ENCODE results near the gene ARHGAP45.
A peak's percentile ranks its signal among the peaks of the same experiment; 100 is the strongest.

The ARHGAP45 gene

DNA sequence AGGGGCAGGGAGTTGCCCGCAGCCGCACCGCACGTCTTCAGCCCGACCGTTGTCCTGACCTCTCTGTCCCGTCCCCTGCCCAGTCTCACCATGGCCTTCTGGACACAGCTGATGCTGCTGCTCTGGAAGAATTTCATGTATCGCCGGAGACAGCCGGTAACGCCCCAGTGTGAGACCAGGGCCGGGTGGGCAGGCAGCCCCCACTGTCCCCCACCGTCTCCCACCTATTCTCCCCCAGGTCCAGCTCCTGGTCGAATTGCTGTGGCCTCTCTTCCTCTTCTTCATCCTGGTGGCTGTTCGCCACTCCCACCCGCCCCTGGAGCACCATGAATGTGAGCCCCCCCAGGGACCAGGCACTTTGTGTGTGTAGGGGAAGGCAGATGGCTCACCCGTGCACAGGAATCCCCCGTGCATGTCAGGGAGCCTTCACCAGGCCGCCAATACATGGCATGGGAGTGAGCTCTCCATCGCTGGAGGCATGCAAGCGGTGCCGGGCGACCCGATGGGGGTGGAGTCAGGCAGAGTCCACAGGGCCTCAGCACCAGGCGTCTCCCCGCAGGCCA lies 25.6 kb upstream of the ARHGAP45 start:
- peaks cover 13% of the 10 kb centered on the region; the same call in 1 of the 2 replicates for H3F3A ChIP-seq (ENCODE audit: insufficient read depth, low read length)
- H3K4me1 ChIP-seq (ENCODE audit: insufficient read depth, low read length, severe bottlenecking) = peaks cover 58% of the 10 kb centered on the region
- H3K9ac ChIP-seq (ENCODE audit: low read length) = peak overlapping the region; percentile 55; the same call in 1 of the 2 replicates
- no peaks in the 10 kb centered on the region for H3K9me3 ChIP-seq (ENCODE audit: low read length)
- no peaks in the 10 kb centered on the region for H4K20me1 ChIP-seq (ENCODE audit: insufficient read depth, low read length)
- no peaks in the 10 kb centered on the region for H3K9me2 ChIP-seq (ENCODE audit: low read depth, low read length)
- H2AFZ ChIP-seq (ENCODE audit: low read length) = no peak overlapping the region
- H3K79me2 ChIP-seq (ENCODE audit: insufficient read depth, low read length) = no peaks in the 10 kb centered on the region
- peak overlapping the region; percentile 92 for H3K4me2 ChIP-seq (ENCODE audit: low read length)
- H3K4me3 ChIP-seq (ENCODE audit: low read depth, low read length, poor library complexity, severe bottlenecking) = peak overlapping the region; percentile 90
- H3K27ac ChIP-seq (ENCODE audit: low read depth, low read length, poor library complexity, severe bottlenecking) = peak overlapping the region; percentile 70
- no peak for TF ChIP-seq EZH2 (IDR thresholded peaks at IDR 0.05; ENCODE audit: borderline replicate concordance, low read length)
- TF ChIP-seq, protein P1, sequence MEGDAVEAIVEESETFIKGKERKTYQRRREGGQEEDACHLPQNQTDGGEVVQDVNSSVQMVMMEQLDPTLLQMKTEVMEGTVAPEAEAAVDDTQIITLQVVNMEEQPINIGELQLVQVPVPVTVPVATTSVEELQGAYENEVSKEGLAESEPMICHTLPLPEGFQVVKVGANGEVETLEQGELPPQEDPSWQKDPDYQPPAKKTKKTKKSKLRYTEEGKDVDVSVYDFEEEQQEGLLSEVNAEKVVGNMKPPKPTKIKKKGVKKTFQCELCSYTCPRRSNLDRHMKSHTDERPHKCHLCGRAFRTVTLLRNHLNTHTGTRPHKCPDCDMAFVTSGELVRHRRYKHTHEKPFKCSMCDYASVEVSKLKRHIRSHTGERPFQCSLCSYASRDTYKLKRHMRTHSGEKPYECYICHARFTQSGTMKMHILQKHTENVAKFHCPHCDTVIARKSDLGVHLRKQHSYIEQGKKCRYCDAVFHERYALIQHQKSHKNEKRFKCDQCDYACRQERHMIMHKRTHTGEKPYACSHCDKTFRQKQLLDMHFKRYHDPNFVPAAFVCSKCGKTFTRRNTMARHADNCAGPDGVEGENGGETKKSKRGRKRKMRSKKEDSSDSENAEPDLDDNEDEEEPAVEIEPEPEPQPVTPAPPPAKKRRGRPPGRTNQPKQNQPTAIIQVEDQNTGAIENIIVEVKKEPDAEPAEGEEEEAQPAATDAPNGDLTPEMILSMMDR (IDR thresholded peaks at IDR 0.05; ENCODE audit: low read length) = no peak
- H3K36me3 ChIP-seq (ENCODE audit: insufficient read depth, low read length) = peaks cover 21% of the 10 kb centered on the region
- no peaks in the 10 kb centered on the region for H3K27me3 ChIP-seq (ENCODE audit: insufficient read depth, low read length)

DNA sequence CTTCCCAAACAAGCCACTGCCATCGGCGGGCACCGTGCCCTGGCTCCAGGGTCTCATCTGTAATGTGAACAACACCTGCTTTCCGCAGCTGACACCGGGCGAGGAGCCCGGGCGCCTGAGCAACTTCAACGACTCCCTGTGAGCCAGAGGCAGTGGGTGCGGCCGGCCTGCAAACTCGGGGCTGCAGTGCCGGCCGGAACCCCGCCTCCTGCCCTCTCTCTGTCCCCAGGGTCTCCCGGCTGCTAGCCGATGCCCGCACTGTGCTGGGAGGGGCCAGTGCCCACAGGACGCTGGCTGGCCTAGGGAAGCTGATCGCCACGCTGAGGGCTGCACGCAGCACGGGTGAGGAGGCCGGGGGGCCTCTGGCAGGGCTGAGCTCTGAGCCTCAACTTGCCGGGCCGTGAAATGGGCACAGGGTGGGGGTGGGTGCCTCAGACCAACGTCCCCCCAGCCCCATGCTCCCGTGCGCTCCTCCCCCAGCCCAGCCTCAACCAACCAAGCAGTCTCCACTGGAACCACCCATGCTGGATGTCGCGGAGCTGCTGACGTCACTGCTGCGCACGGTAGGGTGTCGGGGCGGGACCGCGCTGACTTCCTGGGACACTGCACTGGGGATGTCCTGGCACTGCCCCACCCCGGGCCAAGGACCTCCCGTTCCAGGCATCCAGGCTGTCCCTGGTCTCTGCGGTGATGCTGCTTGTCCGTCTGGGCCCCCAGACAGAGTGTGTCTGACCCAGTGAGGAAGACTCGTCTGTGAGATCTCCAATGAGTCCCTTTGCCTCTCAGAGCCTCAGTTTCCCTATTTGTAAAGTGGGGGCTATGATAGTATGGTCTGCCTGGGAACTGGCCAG lies 24.9 kb upstream of the ARHGAP45 start:
- H3K79me2 ChIP-seq (ENCODE audit: insufficient read depth, low read length) = no peaks in the 10 kb centered on the region
- peak overlapping the region; percentile 55 for H3K9ac ChIP-seq (ENCODE audit: low read length)
- no peaks in the 10 kb centered on the region for H4K20me1 ChIP-seq (ENCODE audit: insufficient read depth, low read length)
- peaks cover 13% of the 10 kb centered on the region; the same call in 1 of the 2 replicates for H3F3A ChIP-seq (ENCODE audit: insufficient read depth, low read length)
- H2AFZ ChIP-seq (ENCODE audit: low read length) = no peak overlapping the region
- H3K9me2 ChIP-seq (ENCODE audit: low read depth, low read length) = no peaks in the 10 kb centered on the region
- no peaks in the 10 kb centered on the region for H3K9me3 ChIP-seq (ENCODE audit: low read length)
- H3K27ac ChIP-seq (ENCODE audit: low read depth, low read length, poor library complexity, severe bottlenecking) = peak overlapping the region; percentile 70
- H3K4me2 ChIP-seq (ENCODE audit: low read length) = peak overlapping the region; percentile 92
- peak overlapping the region; percentile 90 for H3K4me3 ChIP-seq (ENCODE audit: low read depth, low read length, poor library complexity, severe bottlenecking)
- no peaks in the 10 kb centered on the region for H3K27me3 ChIP-seq (ENCODE audit: insufficient read depth, low read length)
- H3K36me3 ChIP-seq (ENCODE audit: insufficient read depth, low read length) = peaks cover 20% of the 10 kb centered on the region; the same call in 1 of the 2 replicates
- TF ChIP-seq EZH2 (IDR thresholded peaks at IDR 0.05; ENCODE audit: borderline replicate concordance, low read length) = no peak
- TF ChIP-seq, protein P1 (IDR thresholded peaks at IDR 0.05; ENCODE audit: low read length) = no peak
- H3K4me1 ChIP-seq (ENCODE audit: insufficient read depth, low read length, severe bottlenecking) = peaks cover 65% of the 10 kb centered on the region

DNA sequence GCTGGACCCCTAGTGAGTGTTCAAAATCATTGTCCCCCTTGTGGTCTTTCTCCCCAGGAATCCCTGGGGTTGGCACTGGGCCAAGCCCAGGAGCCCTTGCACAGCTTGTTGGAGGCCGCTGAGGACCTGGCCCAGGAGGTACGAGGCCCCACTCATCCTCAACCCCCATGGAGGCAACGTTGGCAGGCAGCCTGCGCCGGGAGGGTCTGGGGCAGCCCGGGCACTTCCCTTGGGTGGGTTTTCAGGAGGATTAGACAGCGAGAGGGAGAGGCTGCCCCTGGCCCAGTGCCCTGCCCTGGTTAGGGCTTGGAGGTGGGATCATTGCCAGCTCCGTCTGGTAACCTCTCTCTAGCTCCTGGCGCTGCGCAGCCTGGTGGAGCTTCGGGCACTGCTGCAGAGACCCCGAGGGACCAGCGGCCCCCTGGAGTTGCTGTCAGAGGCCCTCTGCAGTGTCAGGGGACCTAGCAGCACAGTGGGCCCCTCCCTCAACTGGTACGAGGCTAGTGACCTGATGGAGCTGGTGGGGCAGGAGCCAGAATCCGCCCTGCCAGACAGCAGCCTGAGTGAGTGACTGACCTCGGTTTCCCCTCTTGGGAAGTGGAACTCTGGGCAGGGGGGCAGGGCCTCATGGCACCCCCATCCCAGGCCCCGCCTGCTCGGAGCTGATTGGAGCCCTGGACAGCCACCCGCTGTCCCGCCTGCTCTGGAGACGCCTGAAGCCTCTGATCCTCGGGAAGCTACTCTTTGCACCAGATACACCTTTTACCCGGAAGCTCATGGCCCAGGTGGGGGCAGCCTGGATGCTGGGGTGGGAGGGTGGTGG lies 24.1 kb upstream of the ARHGAP45 start:
- H3K79me2 ChIP-seq (ENCODE audit: insufficient read depth, low read length) = no peaks in the 10 kb centered on the region
- peaks cover 66% of the 10 kb centered on the region for H3K4me1 ChIP-seq (ENCODE audit: insufficient read depth, low read length, severe bottlenecking)
- TF ChIP-seq EZH2 (IDR thresholded peaks at IDR 0.05; ENCODE audit: borderline replicate concordance, low read length) = no peak
- TF ChIP-seq, protein P1 (IDR thresholded peaks at IDR 0.05; ENCODE audit: low read length) = no peak
- H4K20me1 ChIP-seq (ENCODE audit: insufficient read depth, low read length) = no peaks in the 10 kb centered on the region
- H3K36me3 ChIP-seq (ENCODE audit: insufficient read depth, low read length) = peaks cover 20% of the 10 kb centered on the region; the same call in 1 of the 2 replicates
- H3K9me2 ChIP-seq (ENCODE audit: low read depth, low read length) = no peaks in the 10 kb centered on the region
- H3K4me2 ChIP-seq (ENCODE audit: low read length) = peak overlapping the region; percentile 92
- no peaks in the 10 kb centered on the region for H3K9me3 ChIP-seq (ENCODE audit: low read length)
- H3K27me3 ChIP-seq (ENCODE audit: insufficient read depth, low read length) = no peaks in the 10 kb centered on the region
- H3K9ac ChIP-seq (ENCODE audit: low read length) = peak overlapping the region; percentile 55; the same call in 1 of the 2 replicates
- H3F3A ChIP-seq (ENCODE audit: insufficient read depth, low read length) = peaks cover 6% of the 10 kb centered on the region; the same call in 1 of the 2 replicates
- peak overlapping the region; percentile 90 for H3K4me3 ChIP-seq (ENCODE audit: low read depth, low read length, poor library complexity, severe bottlenecking)
- peak overlapping the region; percentile 70 for H3K27ac ChIP-seq (ENCODE audit: low read depth, low read length, poor library complexity, severe bottlenecking)
- H2AFZ ChIP-seq (ENCODE audit: low read length) = no peak overlapping the region

All from OCI-LY1 (cell line).